Measurements from ENCODE around the gene PWP2. TPM values are rescaled to one million over a fixed set of nuclear protein-coding genes. Genes with fewer than 3 reads are reported as not detected.

Gene PWP2
- polyA plus RNA-seq, 2 of the 4 experiments (the other 2 are of a cell fraction): 5.8 to 9.8 TPM

DNA sequence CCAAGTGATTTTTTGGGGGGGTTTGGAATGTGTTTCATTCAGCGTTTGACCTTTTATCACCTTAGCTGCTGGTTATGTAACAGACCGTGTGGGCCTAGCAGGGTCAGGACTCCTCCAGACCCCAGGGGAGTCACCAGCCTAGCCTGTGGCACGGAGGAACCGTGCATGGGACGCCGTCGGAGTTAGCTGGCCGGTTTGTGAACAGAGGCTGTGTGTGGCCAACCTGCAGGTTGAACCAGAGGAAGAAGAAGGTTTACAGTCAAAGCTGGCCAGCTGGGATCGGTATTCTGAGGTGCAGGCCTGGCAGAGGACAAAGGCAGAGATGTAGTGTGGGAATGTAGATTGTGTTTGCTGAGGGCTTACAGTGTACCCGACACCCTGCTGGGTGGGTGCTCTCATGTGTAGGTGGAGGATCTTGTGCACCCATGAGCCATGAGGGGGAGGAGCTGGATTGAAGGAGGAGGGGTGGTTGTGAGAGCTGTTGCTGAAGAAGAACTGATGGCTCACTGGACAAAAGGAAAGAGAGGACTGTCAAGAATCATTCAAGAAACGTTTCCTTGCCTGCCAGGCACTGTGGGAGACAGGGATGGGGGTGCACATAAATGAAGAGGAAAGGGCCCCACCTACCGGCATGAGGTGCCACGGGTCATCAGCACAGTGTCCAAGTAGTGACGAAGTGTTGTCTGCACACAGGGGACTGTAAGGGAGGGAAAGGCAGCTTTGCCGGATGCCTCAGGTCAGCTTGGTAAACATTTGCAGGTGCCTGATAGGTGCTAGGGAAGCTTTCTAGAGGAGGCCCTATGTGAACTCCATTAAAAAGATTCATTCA is 40.0 kb upstream of the PWP2 start:
- no peak overlapping the region for H3K4me2 ChIP-seq
- ATAC-seq: peak in 1 of 2 experiments; percentile 67; a peak in 3 of 6 replicates
- ChIA-PET CTCF (interaction anchor here (0.8 kb wide), 1 partner anchor 10 kb away, joined by 5 read pairs; no protein-coding TSS in a partner anchor), POLR2A (no interaction called here)
- H3K4me1 ChIP-seq: no peaks in the 10 kb centered on the region
- DNase-seq (ENCODE audit: low read depth in 1 of 2, low spot score in 1 of 2): no peak
- no peak overlapping the region for H3K4me3 ChIP-seq
- no peaks in the 10 kb centered on the region for H3K9me3 ChIP-seq
- FAIRE-seq: no peak
- TF ChIP-seq KDM5A (IDR thresholded peaks at IDR 0.05): no peak
- no peak for TF ChIP-seq FOSB (CRISPR knock-in tag; IDR thresholded peaks at IDR 0.05)
- no peak for TF ChIP-seq RARB (CRISPR knock-in tag; IDR thresholded peaks at IDR 0.05)
- no peak for TF ChIP-seq MYC (IDR thresholded peaks at IDR 0.05; ENCODE audit: borderline replicate concordance, low read length)
- TF ChIP-seq CEBPB (IDR thresholded peaks at IDR 0.05): no peak
- TF ChIP-seq EP300 (IDR thresholded peaks at IDR 0.05): no peak
- TF ChIP-seq FOXS1 (CRISPR knock-in tag; IDR thresholded peaks at IDR 0.05): no peak
- no peak for TF ChIP-seq MAFK (IDR thresholded peaks at IDR 0.05; ENCODE audit: partially characterized antibody)
- no peak for TF ChIP-seq SREBF2 (IDR thresholded peaks at IDR 0.05)
- no peak for TF ChIP-seq TP53 (CRISPR knock-in tag; IDR thresholded peaks at IDR 0.05)
- WGBS (ENCODE audit: missing lambda C conversion rate): 77% methylated on average over 11 of the region's 15 CpGs
- H3K27ac ChIP-seq: no peak overlapping the region

DNA sequence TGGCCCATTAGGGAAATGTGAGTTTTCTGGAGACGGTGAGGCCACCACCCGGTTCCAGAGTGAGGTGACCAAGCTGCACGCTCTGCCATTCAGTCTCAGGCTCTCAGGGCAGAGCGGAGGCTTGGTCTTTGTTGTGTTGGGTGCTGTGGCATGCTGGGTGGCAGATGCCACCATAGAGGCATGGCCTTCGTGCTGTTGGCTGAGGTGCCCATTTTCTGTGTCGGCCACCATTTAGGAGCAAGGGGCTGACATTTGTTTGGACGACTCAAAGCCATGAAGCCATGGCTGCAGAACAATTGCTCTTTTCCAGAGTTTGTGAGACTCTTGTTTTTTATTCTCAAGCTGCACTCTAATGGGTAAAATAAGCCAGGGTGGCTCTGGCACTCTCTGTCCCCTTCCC is 36.8 kb upstream of the PWP2 start:
- Histone ChIP-seq H3K9me3 (no peaks in the 10 kb centered on the region), H3K4me2 (no peak overlapping the region), H3K4me3 (no peak overlapping the region), H3K27ac (no peak overlapping the region), H3K4me1 (no peaks in the 10 kb centered on the region)
- TF ChIP-seq, protein P1, sequence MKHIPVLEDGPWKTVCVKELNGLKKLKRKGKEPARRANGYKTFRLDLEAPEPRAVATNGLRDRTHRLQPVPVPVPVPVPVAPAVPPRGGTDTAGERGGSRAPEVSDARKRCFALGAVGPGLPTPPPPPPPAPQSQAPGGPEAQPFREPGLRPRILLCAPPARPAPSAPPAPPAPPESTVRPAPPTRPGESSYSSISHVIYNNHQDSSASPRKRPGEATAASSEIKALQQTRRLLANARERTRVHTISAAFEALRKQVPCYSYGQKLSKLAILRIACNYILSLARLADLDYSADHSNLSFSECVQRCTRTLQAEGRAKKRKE (CRISPR knock-in tag; IDR thresholded peaks at IDR 0.05; ENCODE audit: low read depth): no peak
- TF ChIP-seq SMC3 (IDR thresholded peaks at IDR 0.05) (no peak), HOXA7 (CRISPR knock-in tag; IDR thresholded peaks at IDR 0.05) (no peak), GATA3 (IDR thresholded peaks at IDR 0.05; ENCODE audit: borderline replicate concordance) (no peak), RARB (CRISPR knock-in tag; IDR thresholded peaks at IDR 0.05) (no peak), NFE2L2 (conservative IDR thresholded peaks at IDR 0.05; ENCODE audit: low read length) (no peak), MAZ (IDR thresholded peaks at IDR 0.05; ENCODE audit: borderline replicate concordance, low read depth, low read length) (no peak), BHLHE40 (IDR thresholded peaks at IDR 0.05; ENCODE audit: low read depth, low read length) (no peak), CEBPB (IDR thresholded peaks at IDR 0.05) (no peak), ZFP36 (IDR thresholded peaks at IDR 0.05; ENCODE audit: borderline replicate concordance, partially characterized antibody) (no peak), MAFK (IDR thresholded peaks at IDR 0.05; ENCODE audit: partially characterized antibody) (no peak), POLR2A (IDR thresholded peaks at IDR 0.05; ENCODE audit: low read length) (no peak), EHF (CRISPR knock-in tag; IDR thresholded peaks at IDR 0.05) (no peak), HDAC2 (IDR thresholded peaks at IDR 0.05) (no peak), FOSB (CRISPR knock-in tag; IDR thresholded peaks at IDR 0.05) (no peak), POLR2AphosphoS2 (conservative IDR thresholded peaks at IDR 0.05; ENCODE audit: low read length) (no peak), TFCP2L1 (CRISPR knock-in tag; IDR thresholded peaks at IDR 0.05) (no peak), HOXB13 (CRISPR knock-in tag; IDR thresholded peaks at IDR 0.05; ENCODE audit: low read depth) (no peak), PHF8 (IDR thresholded peaks at IDR 0.05; ENCODE audit: borderline replicate concordance, low read depth) (no peak)
- TF ChIP-seq, protein P2, sequence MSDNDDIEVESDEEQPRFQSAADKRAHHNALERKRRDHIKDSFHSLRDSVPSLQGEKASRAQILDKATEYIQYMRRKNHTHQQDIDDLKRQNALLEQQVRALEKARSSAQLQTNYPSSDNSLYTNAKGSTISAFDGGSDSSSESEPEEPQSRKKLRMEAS (IDR thresholded peaks at IDR 0.05): no peak
- WGBS (ENCODE audit: missing lambda C conversion rate): 90% methylated on average over 7 of the region's 7 CpGs
- CTCF ChIA-PET: interaction anchor here (0.8 to 1.2 kb wide), 2 partner anchors 12 to 263 kb away, joined by 3 read pairs; no protein-coding TSS in a partner anchor
- no peak for FAIRE-seq
- ATAC-seq: no peak
- POLR2A ChIA-PET: interaction anchor here (0.5 kb wide), 1 partner anchor 207 kb away, joined by 4 read pairs; no protein-coding TSS in a partner anchor
- DNase-seq (ENCODE audit: low read depth in 1 of 2, low spot score in 1 of 2): no peak

Measured in A549 (cell line).